ENCODE measurements around the gene STMN1. TPM values are rescaled to one million over a fixed set of nuclear protein-coding genes. Genes with fewer than 3 reads are reported as not detected.

STMN1 gene
- total and polyA plus RNA-seq, 2 experiments from 2014 or later, result 227 to 1,890 TPM

DNA sequence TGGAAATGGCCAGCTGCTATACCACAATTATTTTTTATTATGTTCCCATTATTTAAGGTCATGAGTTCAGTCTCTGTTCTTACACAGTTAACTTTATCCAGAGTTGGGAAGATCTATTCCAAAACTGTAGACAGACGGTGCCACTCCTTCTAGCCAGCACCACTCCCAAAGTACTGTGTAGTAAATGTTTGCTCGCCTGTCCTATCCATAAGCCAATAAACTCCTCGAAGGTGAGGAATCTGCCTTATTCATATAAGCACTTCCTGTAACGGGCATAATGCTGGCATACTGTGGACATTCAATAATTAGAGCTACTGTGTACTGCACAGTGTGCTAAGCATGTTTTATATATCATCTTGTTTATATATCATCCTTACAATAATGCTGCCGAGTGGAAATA is 26.1 kb upstream of the STMN1 start (continued):
- TF ChIP-seq, protein P1, sequence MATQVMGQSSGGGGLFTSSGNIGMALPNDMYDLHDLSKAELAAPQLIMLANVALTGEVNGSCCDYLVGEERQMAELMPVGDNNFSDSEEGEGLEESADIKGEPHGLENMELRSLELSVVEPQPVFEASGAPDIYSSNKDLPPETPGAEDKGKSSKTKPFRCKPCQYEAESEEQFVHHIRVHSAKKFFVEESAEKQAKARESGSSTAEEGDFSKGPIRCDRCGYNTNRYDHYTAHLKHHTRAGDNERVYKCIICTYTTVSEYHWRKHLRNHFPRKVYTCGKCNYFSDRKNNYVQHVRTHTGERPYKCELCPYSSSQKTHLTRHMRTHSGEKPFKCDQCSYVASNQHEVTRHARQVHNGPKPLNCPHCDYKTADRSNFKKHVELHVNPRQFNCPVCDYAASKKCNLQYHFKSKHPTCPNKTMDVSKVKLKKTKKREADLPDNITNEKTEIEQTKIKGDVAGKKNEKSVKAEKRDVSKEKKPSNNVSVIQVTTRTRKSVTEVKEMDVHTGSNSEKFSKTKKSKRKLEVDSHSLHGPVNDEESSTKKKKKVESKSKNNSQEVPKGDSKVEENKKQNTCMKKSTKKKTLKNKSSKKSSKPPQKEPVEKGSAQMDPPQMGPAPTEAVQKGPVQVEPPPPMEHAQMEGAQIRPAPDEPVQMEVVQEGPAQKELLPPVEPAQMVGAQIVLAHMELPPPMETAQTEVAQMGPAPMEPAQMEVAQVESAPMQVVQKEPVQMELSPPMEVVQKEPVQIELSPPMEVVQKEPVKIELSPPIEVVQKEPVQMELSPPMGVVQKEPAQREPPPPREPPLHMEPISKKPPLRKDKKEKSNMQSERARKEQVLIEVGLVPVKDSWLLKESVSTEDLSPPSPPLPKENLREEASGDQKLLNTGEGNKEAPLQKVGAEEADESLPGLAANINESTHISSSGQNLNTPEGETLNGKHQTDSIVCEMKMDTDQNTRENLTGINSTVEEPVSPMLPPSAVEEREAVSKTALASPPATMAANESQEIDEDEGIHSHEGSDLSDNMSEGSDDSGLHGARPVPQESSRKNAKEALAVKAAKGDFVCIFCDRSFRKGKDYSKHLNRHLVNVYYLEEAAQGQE (IDR thresholded peaks at IDR 0.05; ENCODE audit: unreplicated experiment), result no peak

DNA sequence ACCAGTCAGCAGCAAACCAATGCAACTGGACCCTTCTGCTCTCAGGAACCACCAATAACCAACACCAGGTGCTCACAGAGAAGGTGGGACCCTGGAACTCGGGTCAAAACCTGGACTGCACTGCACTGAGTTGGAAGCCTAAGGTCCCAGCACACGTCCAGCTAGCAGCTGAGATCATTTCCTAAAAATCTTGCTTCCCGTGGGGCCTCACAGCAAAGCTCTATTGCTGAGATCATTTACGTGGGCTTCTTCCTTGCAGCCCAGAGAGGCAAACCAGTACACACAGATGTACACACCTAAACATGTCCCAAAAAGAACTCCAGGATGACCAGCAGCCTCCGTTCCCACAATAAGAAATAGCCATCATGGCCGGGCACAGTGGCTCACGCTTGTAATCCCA is 22.8 kb upstream of the STMN1 start:
- no peak overlapping the region for H2AFZ ChIP-seq
- Mint-ChIP-seq H3K27ac (no peak overlapping the region), H3K27me3 (ENCODE audit: insufficient read depth, low read depth, poor library complexity) (no peaks in the 10 kb centered on the region), H3K4me3 (no peak overlapping the region), H3K4me1 (peaks cover 25% of the 10 kb centered on the region), H3K9me3 (no peaks in the 10 kb centered on the region), H3K36me3 (ENCODE audit: low read depth) (no peaks in the 10 kb centered on the region)
- DNase-seq (ENCODE audit: low spot score) (no peak), ATAC-seq (no peak)
- H3K9me2 ChIP-seq (ENCODE audit: insufficient read depth), result no peaks in the 10 kb centered on the region
- no peaks in the 10 kb centered on the region; the same call in 1 of the 2 replicates for H3F3A ChIP-seq (replicated peaks; ENCODE audit: low read depth)
- H3K4me2 ChIP-seq, result no peak overlapping the region
- no peaks in the 10 kb centered on the region for H3K27me3 ChIP-seq (ENCODE audit: insufficient read depth)
- H3K79me2 ChIP-seq (replicated peaks; ENCODE audit: insufficient read depth), result no peaks in the 10 kb centered on the region
- no peak overlapping the region for H3K27ac ChIP-seq (ENCODE audit: low read depth)
- H3K4me1 ChIP-seq (ENCODE audit: insufficient read depth), result peaks cover 18% of the 10 kb centered on the region
- H4K20me1 ChIP-seq (replicated peaks; ENCODE audit: insufficient read depth), result no peaks in the 10 kb centered on the region
- no peak overlapping the region for H3K4me3 ChIP-seq
- no peaks in the 10 kb centered on the region for H3K36me3 ChIP-seq (ENCODE audit: insufficient read depth)
- TF ChIP-seq JUNB (IDR thresholded peaks at IDR 0.05; ENCODE audit: unreplicated experiment) (no peak), NANOG (IDR thresholded peaks at IDR 0.05; ENCODE audit: borderline replicate concordance) (no peak), CREB1 (CRISPR knock-in tag; IDR thresholded peaks at IDR 0.05; ENCODE audit: low read depth) (no peak), EZH2 (IDR thresholded peaks at IDR 0.05; ENCODE audit: low read depth, unreplicated experiment) (no peak), STAT1 (IDR thresholded peaks at IDR 0.05; ENCODE audit: unreplicated experiment) (no peak), POLR2AphosphoS5 (IDR thresholded peaks at IDR 0.05; ENCODE audit: low read depth) (no peak)
- TF ChIP-seq, protein P2, sequence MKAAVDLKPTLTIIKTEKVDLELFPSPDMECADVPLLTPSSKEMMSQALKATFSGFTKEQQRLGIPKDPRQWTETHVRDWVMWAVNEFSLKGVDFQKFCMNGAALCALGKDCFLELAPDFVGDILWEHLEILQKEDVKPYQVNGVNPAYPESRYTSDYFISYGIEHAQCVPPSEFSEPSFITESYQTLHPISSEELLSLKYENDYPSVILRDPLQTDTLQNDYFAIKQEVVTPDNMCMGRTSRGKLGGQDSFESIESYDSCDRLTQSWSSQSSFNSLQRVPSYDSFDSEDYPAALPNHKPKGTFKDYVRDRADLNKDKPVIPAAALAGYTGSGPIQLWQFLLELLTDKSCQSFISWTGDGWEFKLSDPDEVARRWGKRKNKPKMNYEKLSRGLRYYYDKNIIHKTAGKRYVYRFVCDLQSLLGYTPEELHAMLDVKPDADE (IDR thresholded peaks at IDR 0.05), result no peak
- TF ChIP-seq, protein P3, sequence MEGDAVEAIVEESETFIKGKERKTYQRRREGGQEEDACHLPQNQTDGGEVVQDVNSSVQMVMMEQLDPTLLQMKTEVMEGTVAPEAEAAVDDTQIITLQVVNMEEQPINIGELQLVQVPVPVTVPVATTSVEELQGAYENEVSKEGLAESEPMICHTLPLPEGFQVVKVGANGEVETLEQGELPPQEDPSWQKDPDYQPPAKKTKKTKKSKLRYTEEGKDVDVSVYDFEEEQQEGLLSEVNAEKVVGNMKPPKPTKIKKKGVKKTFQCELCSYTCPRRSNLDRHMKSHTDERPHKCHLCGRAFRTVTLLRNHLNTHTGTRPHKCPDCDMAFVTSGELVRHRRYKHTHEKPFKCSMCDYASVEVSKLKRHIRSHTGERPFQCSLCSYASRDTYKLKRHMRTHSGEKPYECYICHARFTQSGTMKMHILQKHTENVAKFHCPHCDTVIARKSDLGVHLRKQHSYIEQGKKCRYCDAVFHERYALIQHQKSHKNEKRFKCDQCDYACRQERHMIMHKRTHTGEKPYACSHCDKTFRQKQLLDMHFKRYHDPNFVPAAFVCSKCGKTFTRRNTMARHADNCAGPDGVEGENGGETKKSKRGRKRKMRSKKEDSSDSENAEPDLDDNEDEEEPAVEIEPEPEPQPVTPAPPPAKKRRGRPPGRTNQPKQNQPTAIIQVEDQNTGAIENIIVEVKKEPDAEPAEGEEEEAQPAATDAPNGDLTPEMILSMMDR (conservative IDR thresholded peaks at IDR 0.05; ENCODE audit: low read depth in 2 of 2), result no peak
- TF ChIP-seq, protein P4, sequence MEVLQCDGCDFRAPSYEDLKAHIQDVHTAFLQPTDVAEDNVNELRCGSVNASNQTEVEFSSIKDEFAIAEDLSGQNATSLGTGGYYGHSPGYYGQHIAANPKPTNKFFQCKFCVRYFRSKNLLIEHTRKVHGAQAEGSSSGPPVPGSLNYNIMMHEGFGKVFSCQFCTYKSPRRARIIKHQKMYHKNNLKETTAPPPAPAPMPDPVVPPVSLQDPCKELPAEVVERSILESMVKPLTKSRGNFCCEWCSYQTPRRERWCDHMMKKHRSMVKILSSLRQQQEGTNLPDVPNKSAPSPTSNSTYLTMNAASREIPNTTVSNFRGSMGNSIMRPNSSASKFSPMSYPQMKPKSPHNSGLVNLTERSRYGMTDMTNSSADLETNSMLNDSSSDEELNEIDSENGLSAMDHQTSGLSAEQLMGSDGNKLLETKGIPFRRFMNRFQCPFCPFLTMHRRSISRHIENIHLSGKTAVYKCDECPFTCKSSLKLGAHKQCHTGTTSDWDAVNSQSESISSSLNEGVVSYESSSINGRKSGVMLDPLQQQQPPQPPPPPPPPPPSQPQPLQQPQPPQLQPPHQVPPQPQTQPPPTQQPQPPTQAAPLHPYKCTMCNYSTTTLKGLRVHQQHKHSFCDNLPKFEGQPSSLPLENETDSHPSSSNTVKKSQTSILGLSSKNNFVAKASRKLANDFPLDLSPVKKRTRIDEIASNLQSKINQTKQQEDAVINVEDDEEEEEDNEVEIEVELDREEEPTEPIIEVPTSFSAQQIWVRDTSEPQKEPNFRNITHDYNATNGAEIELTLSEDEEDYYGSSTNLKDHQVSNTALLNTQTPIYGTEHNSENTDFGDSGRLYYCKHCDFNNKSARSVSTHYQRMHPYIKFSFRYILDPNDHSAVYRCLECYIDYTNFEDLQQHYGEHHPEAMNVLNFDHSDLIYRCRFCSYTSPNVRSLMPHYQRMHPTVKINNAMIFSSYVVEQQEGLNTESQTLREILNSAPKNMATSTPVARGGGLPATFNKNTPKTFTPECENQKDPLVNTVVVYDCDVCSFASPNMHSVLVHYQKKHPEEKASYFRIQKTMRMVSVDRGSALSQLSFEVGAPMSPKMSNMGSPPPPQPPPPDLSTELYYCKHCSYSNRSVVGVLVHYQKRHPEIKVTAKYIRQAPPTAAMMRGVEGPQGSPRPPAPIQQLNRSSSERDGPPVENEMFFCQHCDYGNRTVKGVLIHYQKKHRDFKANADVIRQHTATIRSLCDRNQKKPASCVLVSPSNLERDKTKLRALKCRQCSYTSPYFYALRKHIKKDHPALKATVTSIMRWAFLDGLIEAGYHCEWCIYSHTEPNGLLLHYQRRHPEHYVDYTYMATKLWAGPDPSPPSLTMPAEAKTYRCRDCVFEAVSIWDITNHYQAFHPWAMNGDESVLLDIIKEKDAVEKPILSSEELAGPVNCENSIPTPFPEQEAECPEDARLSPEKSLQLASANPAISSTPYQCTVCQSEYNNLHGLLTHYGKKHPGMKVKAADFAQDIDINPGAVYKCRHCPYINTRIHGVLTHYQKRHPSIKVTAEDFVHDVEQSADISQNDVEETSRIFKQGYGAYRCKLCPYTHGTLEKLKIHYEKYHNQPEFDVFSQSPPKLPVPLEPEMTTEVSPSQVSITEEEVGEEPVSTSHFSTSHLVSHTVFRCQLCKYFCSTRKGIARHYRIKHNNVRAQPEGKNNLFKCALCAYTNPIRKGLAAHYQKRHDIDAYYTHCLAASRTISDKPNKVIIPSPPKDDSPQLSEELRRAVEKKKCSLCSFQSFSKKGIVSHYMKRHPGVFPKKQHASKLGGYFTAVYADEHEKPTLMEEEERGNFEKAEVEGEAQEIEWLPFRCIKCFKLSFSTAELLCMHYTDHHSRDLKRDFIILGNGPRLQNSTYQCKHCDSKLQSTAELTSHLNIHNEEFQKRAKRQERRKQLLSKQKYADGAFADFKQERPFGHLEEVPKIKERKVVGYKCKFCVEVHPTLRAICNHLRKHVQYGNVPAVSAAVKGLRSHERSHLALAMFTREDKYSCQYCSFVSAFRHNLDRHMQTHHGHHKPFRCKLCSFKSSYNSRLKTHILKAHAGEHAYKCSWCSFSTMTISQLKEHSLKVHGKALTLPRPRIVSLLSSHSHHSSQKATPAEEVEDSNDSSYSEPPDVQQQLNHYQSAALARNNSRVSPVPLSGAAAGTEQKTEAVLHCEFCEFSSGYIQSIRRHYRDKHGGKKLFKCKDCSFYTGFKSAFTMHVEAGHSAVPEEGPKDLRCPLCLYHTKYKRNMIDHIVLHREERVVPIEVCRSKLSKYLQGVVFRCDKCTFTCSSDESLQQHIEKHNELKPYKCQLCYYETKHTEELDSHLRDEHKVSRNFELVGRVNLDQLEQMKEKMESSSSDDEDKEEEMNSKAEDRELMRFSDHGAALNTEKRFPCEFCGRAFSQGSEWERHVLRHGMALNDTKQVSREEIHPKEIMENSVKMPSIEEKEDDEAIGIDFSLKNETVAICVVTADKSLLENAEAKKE (CRISPR knock-in tag; IDR thresholded peaks at IDR 0.05), result no peak

All from GM23338 (cell line).